ENCODE results near the gene PIH1D1. TPM values are rescaled to one million over a fixed set of nuclear protein-coding genes. Genes with fewer than 3 reads are reported as not detected.

PIH1D1 gene
- total RNA-seq, 1 experiment from 2014 or later: 163 TPM

DNA sequence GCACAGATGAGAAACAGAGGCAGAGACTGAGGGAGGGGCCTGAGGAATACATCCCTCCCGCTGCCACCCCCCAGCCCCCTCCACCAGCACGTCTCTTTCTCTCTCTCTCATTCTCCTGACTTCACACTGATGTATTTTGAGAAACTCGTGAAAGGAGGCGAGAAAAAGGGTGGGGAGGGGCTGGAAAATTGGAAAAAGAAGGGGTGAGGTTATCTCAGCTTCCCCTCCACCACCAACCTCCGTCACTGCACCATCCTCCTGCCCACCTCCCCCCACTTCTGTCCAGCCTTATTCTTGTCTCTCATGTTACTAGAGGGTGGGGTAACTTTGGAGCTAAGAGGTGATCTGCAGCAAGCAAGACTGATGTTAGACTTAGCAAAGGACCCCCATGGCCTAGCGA lies 11.8 kb downstream of the PIH1D1 start:
- no peak overlapping the region for H3K27ac ChIP-seq (ENCODE audit: low read length)
- H3K79me2 ChIP-seq (ENCODE audit: low read length): no peaks in the 10 kb centered on the region
- no peak overlapping the region for H3K4me2 ChIP-seq (ENCODE audit: low read depth, low read length, poor library complexity, severe bottlenecking)
- no peak overlapping the region for H3K4me3 ChIP-seq (ENCODE audit: low read length)
- no peaks in the 10 kb centered on the region for H4K20me1 ChIP-seq (ENCODE audit: insufficient read depth, low read depth, low read length)
- H3K36me3 ChIP-seq (ENCODE audit: insufficient read depth, low read length): no peaks in the 10 kb centered on the region
- H3K9me2 ChIP-seq (replicated peaks; ENCODE audit: insufficient read depth, low read length): no peaks in the 10 kb centered on the region
- no peak overlapping the region for H3K9ac ChIP-seq (ENCODE audit: low read length)
- DNase-seq: no peak
- no peaks in the 10 kb centered on the region for H3K9me3 ChIP-seq (ENCODE audit: low read length)
- no peaks in the 10 kb centered on the region for H3K27me3 ChIP-seq (ENCODE audit: low read length)
- H3K4me1 ChIP-seq (ENCODE audit: low read length): peaks cover 30% of the 10 kb centered on the region
- H2AFZ ChIP-seq (ENCODE audit: low read length): no peak overlapping the region

GRCh38 chr19:49438261-49438660 lies 13.4 kb downstream of the PIH1D1 start:
- Histone ChIP-seq H3K36me3 (ENCODE audit: insufficient read depth, low read length) (no peaks in the 10 kb centered on the region), H3K4me1 (ENCODE audit: low read length) (peaks cover 29% of the 10 kb centered on the region), H4K20me1 (ENCODE audit: insufficient read depth, low read depth, low read length) (no peaks in the 10 kb centered on the region), H3K9me3 (ENCODE audit: low read length) (no peaks in the 10 kb centered on the region), H2AFZ (ENCODE audit: low read length) (no peak overlapping the region), H3K27ac (ENCODE audit: low read length) (no peak overlapping the region), H3K4me2 (ENCODE audit: low read depth, low read length, poor library complexity, severe bottlenecking) (no peak overlapping the region), H3K9ac (ENCODE audit: low read length) (no peak overlapping the region), H3K9me2 (replicated peaks; ENCODE audit: insufficient read depth, low read length) (no peaks in the 10 kb centered on the region), H3K27me3 (ENCODE audit: low read length) (no peaks in the 10 kb centered on the region), H3K4me3 (ENCODE audit: low read length) (no peak overlapping the region), H3K79me2 (ENCODE audit: low read length) (no peaks in the 10 kb centered on the region)
- DNase-seq: no peak

- H3K27me3 ChIP-seq (ENCODE audit: low read length): no peaks in the 10 kb centered on the region
- H3K4me2 ChIP-seq (ENCODE audit: low read depth, low read length, poor library complexity, severe bottlenecking): no peak overlapping the region
- H3K4me3 ChIP-seq (ENCODE audit: low read length): no peak overlapping the region
- DNase-seq: no peak
- no peaks in the 10 kb centered on the region for H3K36me3 ChIP-seq (ENCODE audit: insufficient read depth, low read length)
- no peaks in the 10 kb centered on the region for H3K79me2 ChIP-seq (ENCODE audit: low read length)
- no peak overlapping the region for H3K27ac ChIP-seq (ENCODE audit: low read length)
- no peak overlapping the region for H3K9ac ChIP-seq (ENCODE audit: low read length)
- H2AFZ ChIP-seq (ENCODE audit: low read length): no peak overlapping the region
- peaks cover 19% of the 10 kb centered on the region for H3K4me1 ChIP-seq (ENCODE audit: low read length)
- no peaks in the 10 kb centered on the region for H4K20me1 ChIP-seq (ENCODE audit: insufficient read depth, low read depth, low read length)
- H3K9me2 ChIP-seq (replicated peaks; ENCODE audit: insufficient read depth, low read length): no peaks in the 10 kb centered on the region
- H3K9me3 ChIP-seq (ENCODE audit: low read length): no peaks in the 10 kb centered on the region
Measured at GRCh38 chr19:49437231-49437630, 14.4 kb downstream of the PIH1D1 start.

GRCh38 chr19:49436381-49437017 lies 15.1 kb downstream of the PIH1D1 start:
- H3K9ac ChIP-seq (ENCODE audit: low read length): no peak overlapping the region
- H3K9me2 ChIP-seq (replicated peaks; ENCODE audit: insufficient read depth, low read length): no peaks in the 10 kb centered on the region
- no peaks in the 10 kb centered on the region for H3K27me3 ChIP-seq (ENCODE audit: low read length)
- H3K79me2 ChIP-seq (ENCODE audit: low read length): no peaks in the 10 kb centered on the region
- H3K4me1 ChIP-seq (ENCODE audit: low read length): peaks cover 19% of the 10 kb centered on the region
- H3K4me2 ChIP-seq (ENCODE audit: low read depth, low read length, poor library complexity, severe bottlenecking): peak overlapping the region; percentile 35
- no peaks in the 10 kb centered on the region for H3K36me3 ChIP-seq (ENCODE audit: insufficient read depth, low read length)
- peak; percentile 99 for DNase-seq
- no peak overlapping the region for H3K27ac ChIP-seq (ENCODE audit: low read length)
- H3K4me3 ChIP-seq (ENCODE audit: low read length): no peak overlapping the region; the same call in 1 of the 2 replicates
- no peaks in the 10 kb centered on the region for H4K20me1 ChIP-seq (ENCODE audit: insufficient read depth, low read depth, low read length)
- H3K9me3 ChIP-seq (ENCODE audit: low read length): no peaks in the 10 kb centered on the region
- H2AFZ ChIP-seq (ENCODE audit: low read length): peak overlapping the region; percentile 33; the same call in 1 of the 2 replicates

DNA sequence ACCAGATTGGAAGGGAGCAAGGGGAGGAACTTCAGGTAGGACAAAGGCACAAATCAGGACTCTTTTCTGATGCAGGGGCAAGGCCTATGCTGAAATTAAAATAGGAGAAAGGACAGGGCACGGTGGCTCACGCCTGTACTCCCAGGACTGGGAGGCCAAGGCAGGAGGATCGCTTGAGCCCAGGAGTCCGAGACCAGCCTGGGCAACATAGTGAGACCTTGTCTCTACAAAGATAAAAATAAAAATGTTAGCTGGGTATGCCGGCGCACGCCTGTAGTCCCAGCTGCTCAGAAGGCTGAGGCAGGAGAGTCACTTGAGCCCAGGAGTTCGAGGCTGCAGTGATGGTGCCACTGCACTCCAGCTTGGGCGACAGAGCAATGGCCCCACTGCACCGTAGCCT lies 15.9 kb downstream of the PIH1D1 start:
- H3K27me3 ChIP-seq (ENCODE audit: low read length): no peaks in the 10 kb centered on the region
- no peak overlapping the region for H3K4me3 ChIP-seq (ENCODE audit: low read length)
- H3K79me2 ChIP-seq (ENCODE audit: low read length): no peaks in the 10 kb centered on the region
- H3K36me3 ChIP-seq (ENCODE audit: insufficient read depth, low read length): no peaks in the 10 kb centered on the region
- peak overlapping the region; percentile 26; the same call in 1 of the 2 replicates for H2AFZ ChIP-seq (ENCODE audit: low read length)
- no peaks in the 10 kb centered on the region for H3K9me2 ChIP-seq (replicated peaks; ENCODE audit: insufficient read depth, low read length)
- DNase-seq: no peak
- H4K20me1 ChIP-seq (ENCODE audit: insufficient read depth, low read depth, low read length): no peaks in the 10 kb centered on the region
- H3K4me1 ChIP-seq (ENCODE audit: low read length): peaks cover 19% of the 10 kb centered on the region
- H3K9ac ChIP-seq (ENCODE audit: low read length): no peak overlapping the region
- peak overlapping the region; percentile 35 for H3K4me2 ChIP-seq (ENCODE audit: low read depth, low read length, poor library complexity, severe bottlenecking)
- no peak overlapping the region for H3K27ac ChIP-seq (ENCODE audit: low read length)
- H3K9me3 ChIP-seq (ENCODE audit: low read length): no peaks in the 10 kb centered on the region

DNA sequence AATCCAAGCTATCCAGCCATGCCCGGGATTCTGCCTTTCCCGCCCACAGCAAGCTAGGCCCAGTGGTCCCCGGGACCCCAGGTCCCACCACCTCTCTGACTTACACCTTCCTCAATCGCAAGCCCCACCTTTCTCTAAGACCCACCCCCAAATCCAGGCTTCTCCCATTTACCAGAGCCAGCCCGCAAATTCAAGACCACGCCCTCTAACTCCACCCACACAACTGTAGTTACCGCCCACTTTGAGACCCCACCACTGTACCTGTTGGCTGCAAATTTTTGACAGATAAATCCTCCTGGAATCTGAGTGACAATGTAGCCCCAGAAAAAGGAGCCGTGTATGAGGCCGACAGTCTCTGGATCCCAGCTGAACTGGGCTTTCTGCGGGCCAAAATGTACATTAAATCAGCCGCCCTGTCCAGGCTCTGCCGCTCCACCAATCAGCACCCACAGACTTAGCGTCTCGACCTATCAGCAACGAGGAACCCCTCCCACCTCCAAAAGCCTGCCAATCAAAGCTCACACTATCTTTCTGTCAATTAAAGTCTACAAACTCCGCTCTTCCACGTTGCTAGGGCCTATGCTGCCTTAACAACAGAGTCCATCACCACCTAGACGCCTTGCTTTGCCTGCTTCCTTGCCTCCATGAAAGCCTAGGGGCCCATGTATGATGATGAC lies 16.6 kb downstream of the PIH1D1 start:
- Histone ChIP-seq H3K4me2 (ENCODE audit: low read depth, low read length, poor library complexity, severe bottlenecking) (no peak overlapping the region), H2AFZ (ENCODE audit: low read length) (no peak overlapping the region), H3K9ac (ENCODE audit: low read length) (no peak overlapping the region), H3K36me3 (ENCODE audit: insufficient read depth, low read length) (no peaks in the 10 kb centered on the region), H4K20me1 (ENCODE audit: insufficient read depth, low read depth, low read length) (no peaks in the 10 kb centered on the region), H3K27me3 (ENCODE audit: low read length) (no peaks in the 10 kb centered on the region), H3K4me3 (ENCODE audit: low read length) (no peak overlapping the region), H3K9me2 (replicated peaks; ENCODE audit: insufficient read depth, low read length) (no peaks in the 10 kb centered on the region), H3K27ac (ENCODE audit: low read length) (no peak overlapping the region), H3K79me2 (ENCODE audit: low read length) (no peaks in the 10 kb centered on the region), H3K4me1 (ENCODE audit: low read length) (peaks cover 20% of the 10 kb centered on the region), H3K9me3 (ENCODE audit: low read length) (no peaks in the 10 kb centered on the region)
- DNase-seq: peak; percentile 80

- H3K4me2 ChIP-seq (ENCODE audit: low read depth, low read length, poor library complexity, severe bottlenecking): no peak overlapping the region
- H3K79me2 ChIP-seq (ENCODE audit: low read length): no peaks in the 10 kb centered on the region
- H3K9ac ChIP-seq (ENCODE audit: low read length): no peak overlapping the region
- no peak for DNase-seq
- H4K20me1 ChIP-seq (ENCODE audit: insufficient read depth, low read depth, low read length): no peaks in the 10 kb centered on the region
- H3K36me3 ChIP-seq (ENCODE audit: insufficient read depth, low read length): no peaks in the 10 kb centered on the region
- no peaks in the 10 kb centered on the region for H3K9me3 ChIP-seq (ENCODE audit: low read length)
- peaks cover 23% of the 10 kb centered on the region for H3K4me1 ChIP-seq (ENCODE audit: low read length)
- no peaks in the 10 kb centered on the region for H3K27me3 ChIP-seq (ENCODE audit: low read length)
- H3K27ac ChIP-seq (ENCODE audit: low read length): no peak overlapping the region
- no peak overlapping the region for H3K4me3 ChIP-seq (ENCODE audit: low read length)
- no peak overlapping the region for H2AFZ ChIP-seq (ENCODE audit: low read length)
- H3K9me2 ChIP-seq (replicated peaks; ENCODE audit: insufficient read depth, low read length): no peaks in the 10 kb centered on the region
Measured at GRCh38 chr19:49433240-49433901, 18.2 kb downstream of the PIH1D1 start.
